HG03378 (cell line): Measurements from ENCODE around the gene KIF16B.
A peak's percentile ranks its signal among the peaks of the same experiment; 100 is the strongest.

Experiments
- ATAC-seq: cut with Tn5 transposase; IDR thresholded peaks from one replicate; pipeline ENCODE4 v1.9.1; 2021; ENCODE audit warnings: mild to moderate bottlenecking, moderate library complexity; ENCODE audit not compliant: unreplicated experiment

KIF16B gene, protein sequence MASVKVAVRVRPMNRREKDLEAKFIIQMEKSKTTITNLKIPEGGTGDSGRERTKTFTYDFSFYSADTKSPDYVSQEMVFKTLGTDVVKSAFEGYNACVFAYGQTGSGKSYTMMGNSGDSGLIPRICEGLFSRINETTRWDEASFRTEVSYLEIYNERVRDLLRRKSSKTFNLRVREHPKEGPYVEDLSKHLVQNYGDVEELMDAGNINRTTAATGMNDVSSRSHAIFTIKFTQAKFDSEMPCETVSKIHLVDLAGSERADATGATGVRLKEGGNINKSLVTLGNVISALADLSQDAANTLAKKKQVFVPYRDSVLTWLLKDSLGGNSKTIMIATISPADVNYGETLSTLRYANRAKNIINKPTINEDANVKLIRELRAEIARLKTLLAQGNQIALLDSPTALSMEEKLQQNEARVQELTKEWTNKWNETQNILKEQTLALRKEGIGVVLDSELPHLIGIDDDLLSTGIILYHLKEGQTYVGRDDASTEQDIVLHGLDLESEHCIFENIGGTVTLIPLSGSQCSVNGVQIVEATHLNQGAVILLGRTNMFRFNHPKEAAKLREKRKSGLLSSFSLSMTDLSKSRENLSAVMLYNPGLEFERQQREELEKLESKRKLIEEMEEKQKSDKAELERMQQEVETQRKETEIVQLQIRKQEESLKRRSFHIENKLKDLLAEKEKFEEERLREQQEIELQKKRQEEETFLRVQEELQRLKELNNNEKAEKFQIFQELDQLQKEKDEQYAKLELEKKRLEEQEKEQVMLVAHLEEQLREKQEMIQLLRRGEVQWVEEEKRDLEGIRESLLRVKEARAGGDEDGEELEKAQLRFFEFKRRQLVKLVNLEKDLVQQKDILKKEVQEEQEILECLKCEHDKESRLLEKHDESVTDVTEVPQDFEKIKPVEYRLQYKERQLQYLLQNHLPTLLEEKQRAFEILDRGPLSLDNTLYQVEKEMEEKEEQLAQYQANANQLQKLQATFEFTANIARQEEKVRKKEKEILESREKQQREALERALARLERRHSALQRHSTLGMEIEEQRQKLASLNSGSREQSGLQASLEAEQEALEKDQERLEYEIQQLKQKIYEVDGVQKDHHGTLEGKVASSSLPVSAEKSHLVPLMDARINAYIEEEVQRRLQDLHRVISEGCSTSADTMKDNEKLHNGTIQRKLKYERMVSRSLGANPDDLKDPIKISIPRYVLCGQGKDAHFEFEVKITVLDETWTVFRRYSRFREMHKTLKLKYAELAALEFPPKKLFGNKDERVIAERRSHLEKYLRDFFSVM (N-terminal part only)

DNA sequence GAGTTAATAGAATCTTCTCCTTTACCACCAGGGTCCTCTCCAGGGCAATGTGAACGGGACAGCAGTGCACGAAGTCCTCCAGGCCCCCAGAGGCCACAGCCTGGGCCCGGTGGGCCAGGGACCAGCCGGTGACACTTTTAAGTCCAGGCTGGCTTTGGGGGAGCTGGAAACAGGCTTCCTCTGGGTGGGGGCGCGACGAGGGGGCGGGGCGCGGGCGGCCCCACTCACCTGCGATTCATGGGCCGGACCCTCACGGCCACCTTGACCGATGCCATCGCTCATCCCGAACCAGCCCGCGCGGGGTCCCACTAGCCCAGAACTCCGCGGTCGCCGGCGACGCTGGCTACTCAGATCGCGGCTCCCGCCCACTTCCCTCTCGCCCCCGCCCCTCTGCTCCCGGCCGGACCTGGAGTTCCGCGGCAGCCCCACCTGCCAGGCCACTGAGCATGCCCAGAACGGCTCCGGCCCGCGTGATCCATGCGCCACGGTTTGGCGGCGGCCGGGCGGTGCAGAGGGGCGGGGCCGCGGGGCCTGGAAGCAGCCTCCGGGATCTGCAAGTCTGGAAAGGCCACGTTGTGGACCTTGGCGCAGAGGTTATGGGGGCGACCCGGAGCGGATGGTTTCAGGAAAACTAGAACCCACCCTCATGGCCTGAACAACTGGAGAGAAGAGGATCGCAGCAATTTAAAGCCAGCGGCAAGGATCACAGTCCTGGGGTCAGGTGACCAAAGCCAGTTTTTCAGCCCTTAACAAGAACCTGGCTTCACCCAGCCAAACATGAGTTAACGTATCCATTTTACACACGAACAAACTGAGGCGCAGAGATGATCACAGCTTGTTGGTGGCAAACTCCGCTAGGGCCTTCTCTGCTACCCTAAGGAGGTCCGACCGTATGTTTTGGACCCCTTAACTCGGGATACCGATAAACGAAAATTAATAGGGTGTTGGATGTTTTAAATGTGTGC, at the start of gene KIF16B:
Gene KIF16B (minus strand): TSS at position 448 of the 965 bp plus-strand sequence. CDS start 173 bp downstream, at position 275.
- ATAC-seq: peak; percentile 67

DNA sequence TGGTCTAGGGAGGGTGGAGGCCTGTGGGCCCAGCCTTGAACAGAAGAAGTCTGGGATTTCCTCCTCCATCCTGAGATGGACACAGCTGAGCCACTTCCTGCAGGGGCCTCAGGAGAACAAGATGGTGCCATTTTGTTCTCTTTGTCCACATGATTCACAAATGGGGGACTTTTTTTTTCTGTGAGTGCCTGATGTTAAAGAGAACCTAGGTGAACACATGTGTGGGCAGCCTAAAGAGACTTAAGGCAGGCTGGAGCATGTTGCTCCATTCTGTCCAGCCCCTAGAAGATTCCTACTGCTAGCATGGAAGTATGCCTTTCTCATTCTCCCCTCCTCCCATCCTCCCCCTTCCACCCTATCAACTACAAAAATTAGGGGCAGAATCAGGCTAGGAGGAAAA, 49.3 kb upstream of the KIF16B start:
- ATAC-seq: no peak

DNA sequence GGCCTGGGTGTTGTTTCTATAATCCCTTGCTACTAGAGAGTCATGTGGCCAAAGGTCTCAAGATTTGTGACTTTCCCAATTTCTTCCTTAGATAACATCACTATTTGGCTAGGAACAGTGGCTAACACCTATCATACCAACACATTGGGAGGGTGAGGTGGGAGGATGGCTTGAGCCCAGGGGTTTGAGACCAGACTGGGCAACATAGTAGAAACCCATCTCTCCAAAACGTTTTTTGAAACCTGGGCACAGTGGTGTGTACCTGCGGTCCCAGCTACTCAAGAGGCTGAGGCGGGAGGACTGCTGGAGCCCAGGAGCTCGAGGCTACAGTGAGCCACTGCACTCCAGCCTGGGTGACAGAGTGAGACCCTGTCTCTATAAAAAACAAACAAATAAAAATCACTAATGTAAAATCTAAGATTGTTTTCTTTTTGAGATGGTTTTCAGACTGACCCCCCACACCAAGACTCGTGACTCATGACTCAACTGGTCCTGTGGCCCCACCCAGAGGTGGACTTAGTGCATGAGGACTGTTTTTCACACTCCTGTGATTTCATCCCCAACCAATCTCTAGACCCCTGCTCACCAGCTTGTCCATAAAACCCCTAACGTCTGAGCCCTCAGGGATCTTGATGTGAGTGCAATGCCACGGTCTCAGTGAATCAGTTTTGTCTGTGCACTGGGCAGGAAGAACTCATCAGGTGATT, 48.3 kb upstream of the KIF16B start:
- no peak for ATAC-seq

- no peak for ATAC-seq
Observed at GRCh38 chr20:16620961-16621360, 47.7 kb upstream of the KIF16B start.

DNA sequence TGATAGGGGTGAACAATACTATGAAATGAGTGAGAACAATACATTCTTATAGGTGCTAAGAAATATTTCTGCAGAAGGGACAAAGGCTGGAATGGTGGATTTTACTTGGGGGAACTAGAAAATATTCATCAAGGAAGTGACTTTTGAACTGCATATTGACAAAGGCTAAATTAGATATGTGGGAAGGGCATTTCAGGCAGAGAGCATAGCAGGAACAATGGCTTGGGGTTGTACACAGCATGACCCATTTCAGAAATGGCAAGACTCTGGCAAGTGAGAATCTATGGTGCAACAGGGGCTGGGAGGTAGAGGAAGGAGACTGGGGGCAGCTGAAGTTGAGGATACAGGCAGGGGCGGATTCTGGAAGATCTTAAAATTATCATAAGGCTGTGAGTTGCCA, 46.7 kb upstream of the KIF16B start:
- ATAC-seq: no peak

DNA sequence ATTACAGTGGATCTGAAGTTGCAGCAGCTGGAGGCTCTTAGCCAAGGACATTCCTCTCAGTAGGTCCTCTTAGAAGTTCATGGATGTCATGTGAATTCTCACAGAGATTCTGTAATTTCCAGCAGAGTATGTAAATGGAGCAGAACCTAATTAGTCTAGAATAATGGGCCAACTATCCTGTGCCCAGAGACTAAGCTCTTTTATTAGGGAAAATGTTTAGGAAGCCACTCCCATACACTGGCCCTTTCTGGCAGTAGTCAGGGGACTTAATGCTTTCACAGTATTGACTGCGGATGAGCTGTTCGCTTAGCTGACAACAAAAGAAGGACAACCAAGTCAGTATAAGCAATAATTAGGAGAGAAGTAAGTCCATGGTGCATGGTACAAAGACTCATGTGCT, 43.8 kb upstream of the KIF16B start:
- no peak for ATAC-seq

GRCh38 chr20:16616317-16616716, 43.1 kb upstream of the KIF16B start:
- ATAC-seq: no peak

DNA sequence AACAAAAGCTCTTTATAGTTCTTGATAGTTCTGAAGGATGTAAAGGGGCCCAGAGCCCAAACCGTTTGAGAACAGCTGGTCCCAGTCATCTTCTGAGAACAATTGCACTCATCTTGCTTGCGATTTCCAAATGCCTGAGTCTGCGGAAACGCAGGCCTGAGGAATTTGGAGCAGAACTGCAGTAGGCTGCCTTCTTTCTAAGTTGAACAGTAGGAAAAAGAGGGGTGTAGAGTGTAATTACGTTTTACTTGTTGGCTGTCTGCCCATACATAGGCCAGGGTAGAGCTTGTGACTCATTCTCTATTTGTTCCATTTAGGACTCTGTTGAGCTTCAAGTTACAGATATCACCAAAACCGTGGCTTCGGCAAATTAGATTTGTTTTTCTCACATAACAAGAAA, 42.0 kb upstream of the KIF16B start:
- ATAC-seq: no peak

DNA sequence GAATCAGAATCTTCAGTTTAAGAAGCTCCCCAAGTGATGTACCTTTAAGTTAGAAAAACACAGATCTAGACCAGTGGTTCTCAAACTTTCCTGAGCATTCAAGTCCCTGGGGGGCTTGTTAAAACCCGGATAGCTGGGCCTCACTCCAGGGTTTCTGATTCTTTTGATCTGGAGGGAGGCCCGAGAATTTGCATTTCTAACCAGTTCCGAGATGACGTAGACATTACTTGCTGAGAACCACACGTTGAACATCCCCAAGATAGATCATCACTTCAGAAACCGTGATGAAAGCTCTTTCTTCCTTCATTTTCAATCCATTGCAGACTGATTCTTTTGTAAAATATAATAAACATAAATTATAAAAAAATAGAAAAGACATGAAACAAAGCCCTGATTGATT, 40.7 kb upstream of the KIF16B start:
- ATAC-seq: no peak

DNA sequence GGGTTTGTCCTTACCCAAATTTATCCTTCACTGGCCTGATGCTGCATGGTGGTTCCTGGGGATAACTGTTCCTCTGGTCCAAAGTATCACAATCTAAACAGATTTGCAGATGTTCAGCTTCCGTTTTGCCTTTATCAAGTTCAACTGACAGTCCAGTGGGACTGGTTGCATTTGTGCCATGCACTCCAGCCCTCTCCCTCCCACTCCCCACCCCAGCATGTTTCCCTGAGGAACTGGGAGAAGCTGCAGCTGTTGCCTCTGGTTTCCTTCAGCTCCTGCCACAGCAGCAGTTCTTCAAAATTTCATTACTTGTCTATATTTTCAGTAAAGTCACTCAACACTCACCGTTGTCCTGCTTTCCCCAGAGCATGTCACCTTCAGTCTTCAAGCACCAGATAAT, 39.5 kb upstream of the KIF16B start:
- no peak for ATAC-seq

GRCh38 chr20:16611817-16612216, 38.6 kb upstream of the KIF16B start:
- no peak for ATAC-seq

GRCh38 chr20:16609066-16609465, 35.8 kb upstream of the KIF16B start:
- ATAC-seq: no peak

GRCh38 chr20:16608277-16608650, 35.0 kb upstream of the KIF16B start:
- no peak for ATAC-seq

- ATAC-seq: no peak
Observed at GRCh38 chr20:16607364-16608276, 34.4 kb upstream of the KIF16B start.

GRCh38 chr20:16606468-16607070, 33.3 kb upstream of the KIF16B start:
- no peak for ATAC-seq

DNA sequence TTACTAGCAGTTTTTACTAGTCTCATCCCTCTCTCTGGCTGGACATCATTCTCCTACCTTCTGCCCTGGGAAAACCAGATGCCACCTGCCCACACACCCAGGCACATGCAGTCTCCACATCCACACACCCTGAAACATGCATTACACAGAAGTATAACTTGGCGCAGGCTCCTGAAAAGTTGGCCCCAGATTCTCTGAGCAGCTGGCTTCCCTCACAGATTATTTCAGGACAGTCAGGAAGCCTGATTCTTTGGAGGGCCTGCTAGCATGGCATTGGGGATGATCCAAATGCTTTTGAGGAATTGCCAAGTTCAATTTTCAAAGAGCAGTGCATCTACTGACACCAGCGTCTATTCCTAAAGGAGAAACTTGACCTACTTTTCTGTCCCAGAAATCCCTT, 27.8 kb upstream of the KIF16B start:
- ATAC-seq: no peak

DNA sequence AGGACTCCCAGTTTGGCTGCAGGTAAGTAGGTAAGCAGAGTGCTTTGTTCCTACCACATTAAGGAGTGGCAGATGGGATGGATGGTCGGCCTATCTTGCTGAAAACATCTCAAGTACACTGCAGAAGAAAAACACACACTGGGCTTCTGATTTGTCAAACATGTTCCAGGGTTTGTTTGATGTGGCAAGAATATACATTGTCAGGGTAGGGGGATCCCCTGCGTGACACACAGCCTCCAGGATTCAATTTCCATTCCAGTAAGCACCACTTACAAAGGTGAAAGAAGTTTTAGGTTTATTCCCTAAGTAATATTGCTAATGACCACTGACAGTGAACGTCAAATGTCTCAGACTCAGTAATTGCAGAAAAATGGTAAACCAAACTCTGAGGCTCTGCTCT, 26.0 kb upstream of the KIF16B start:
- no peak for ATAC-seq

- ATAC-seq: no peak
Observed at GRCh38 chr20:16596991-16597390, 23.7 kb upstream of the KIF16B start.
